K562 (cell line): ENCODE measurements around the gene SERPINF2. TPM values are rescaled to one million over a fixed set of nuclear protein-coding genes. Genes with fewer than 3 reads are reported as not detected.

Experiments used
- ARID4B ChIP-seq: sonication (generic); formaldehyde crosslinking; IDR thresholded peaks from 2 replicates; pipeline ENCODE4 v1.8.0; 2022; ENCODE audit warnings: mild to moderate bottlenecking, missing genetic modification reagents
- CCNT2 ChIP-seq: IDR thresholded peaks from 2 replicates; pipeline ENCODE4 v1.6.1; 2011; ENCODE audit warnings: borderline replicate concordance, low read depth, mild to moderate bottlenecking, moderate library complexity, mixed read lengths, low read length; ENCODE audit not compliant: insufficient read length; ENCODE audit errors: extremely low read depth
- CREB1 ChIP-seq, 2 experiments: sonication (generic) in 1 of 2; formaldehyde crosslinking in 1 of 2; IDR thresholded peaks; 2 replicates each; pipeline versions ENCODE4 v1.6.1 to v1.8.0; 2012 to 2022; ENCODE audit warnings: inconsistent platforms in 1 of 2, mild to moderate bottlenecking in 1 of 2, missing genetic modification reagents in 1 of 2, moderate library complexity in 1 of 2
- EP300 ChIP-seq: IDR thresholded peaks from 2 replicates; pipeline ENCODE4 v1.6.1; 2012; ENCODE audit warnings: low read length, improper control_type of control experiment
- FOXK2 ChIP-seq, 2 experiments: fragments of 450-650 bp; IDR thresholded peaks in 1 of 2; conservative IDR thresholded peaks in 1 of 2; 2 replicates each; pipeline ENCODE4 v1.6.1; 2016; ENCODE audit warnings: low read depth in 2 of 2, mild to moderate bottlenecking in 1 of 2
- MYC ChIP-seq, 2 experiments: fragments of 250-450 bp in 1 of 2; sonication (Bioruptor Pico) in 1 of 2; IDR thresholded peaks; 2 replicates each; pipeline versions ENCODE4 v1.5.1 to v1.6.1; 2012 to 2021; ENCODE audit warnings: low read depth in 2 of 2, borderline replicate concordance in 1 of 2, improper control_type of control experiment in 1 of 2, low read length in 1 of 2, mild to moderate bottlenecking in 1 of 2, moderate library complexity in 1 of 2
- MYNN ChIP-seq, 2 experiments: sonication (generic); formaldehyde crosslinking in 1 of 2; IDR thresholded peaks; 2 replicates each; pipeline versions ENCODE4 v1.5.0 to v1.6.1; 2016 to 2020; ENCODE audit warnings: antibody characterized with exemption in 1 of 2, missing genetic modification reagents in 1 of 2
- NEUROD1 ChIP-seq: fragments of 150-350 bp; IDR thresholded peaks from 2 replicates; pipeline ENCODE4 v1.6.1; 2014; ENCODE audit warnings: borderline replicate concordance, low read length, low read depth; ENCODE audit not compliant: partially characterized antibody
- NR2C2 ChIP-seq, 2 experiments: fragments of 200-800 bp in 1 of 2; sonication (Bioruptor generic) in 1 of 2; sonication (generic) in 1 of 2; formaldehyde crosslinking in 1 of 2; IDR thresholded peaks; 2 replicates each; pipeline versions ENCODE4 v1.6.1 to v1.8.0; 2016 to 2022; ENCODE audit warnings: mild to moderate bottlenecking in 1 of 2, missing compliant biosample characterization in 1 of 2, missing genetic modification characterization in 1 of 2, missing genetic modification reagents in 1 of 2
- NR2F6 ChIP-seq: fragments of 450-650 bp; formaldehyde crosslinking; IDR thresholded peaks from 2 replicates; pipeline ENCODE4 v1.4.0; 2020; ENCODE audit warnings: mild to moderate bottlenecking
- POLR2B ChIP-seq: fragments of 450-650 bp; IDR thresholded peaks from 2 replicates; pipeline ENCODE4 v1.6.1; 2018; ENCODE audit warnings: low read depth; ENCODE audit not compliant: partially characterized antibody
- POLR2H ChIP-seq: IDR thresholded peaks from 2 replicates; pipeline ENCODE4 v1.6.1; 2016; ENCODE audit warnings: missing genetic modification characterization, low read depth, mild to moderate bottlenecking, control low read depth, missing compliant biosample characterization, moderate library complexity
- SAP30 ChIP-seq: fragments of 200-600 bp; sonication (generic); IDR thresholded peaks from 2 replicates; pipeline ENCODE4 v1.6.1; 2012; ENCODE audit warnings: borderline replicate concordance, low read depth, mild to moderate bottlenecking, moderate library complexity, low read length, control low read depth, inconsistent platforms; ENCODE audit not compliant: insufficient read depth, poor library complexity, severe bottlenecking
- TAF1 ChIP-seq: IDR thresholded peaks from 2 replicates; pipeline ENCODE4 v1.6.1; 2011; ENCODE audit warnings: mild to moderate bottlenecking, low read length, moderate library complexity; ENCODE audit not compliant: insufficient read depth, control insufficient read depth, severe bottlenecking; ENCODE audit errors: extremely low read depth
- TFAP4 ChIP-seq: sonication (generic); formaldehyde crosslinking; IDR thresholded peaks from 2 replicates; pipeline ENCODE4 v1.8.0; 2022; ENCODE audit warnings: missing genetic modification reagents, mild to moderate bottlenecking, moderate library complexity, borderline replicate concordance
- YY1 ChIP-seq, 3 experiments: IDR thresholded peaks; 2 replicates each; pipeline ENCODE4 v1.6.1; 2011; ENCODE audit warnings: low read length in 2 of 3, mild to moderate bottlenecking in 2 of 3, moderate library complexity in 2 of 3, borderline replicate concordance in 1 of 3, control low read depth in 1 of 3, low read depth in 1 of 3; ENCODE audit not compliant: insufficient read depth in 3 of 3, insufficient replicate concordance in 2 of 3, control insufficient read depth in 1 of 3, insufficient read length in 1 of 3; ENCODE audit errors: extremely low read depth in 1 of 3
- ZFX ChIP-seq: sonication (generic); formaldehyde crosslinking; IDR thresholded peaks from 2 replicates; pipeline ENCODE4 v1.8.0; 2022; ENCODE audit warnings: mild to moderate bottlenecking, missing genetic modification reagents, moderate library complexity
- polyA plus RNA-seq, 8 experiments: library from polyadenylated mRNA; depleted of rRNA in 4 of 8; stranded (reverse) in 5 of 8; unstranded in 3 of 8; fragments of >200 nt; fragmentation: Nextera tagmentation in 2 of 8; fragmentation: Illumina TruSeq in 1 of 8; extraction: Ambion mirVana in 2 of 8; extraction: Trizol in 1 of 8; gene quantifications; 2 replicates each; pipeline versions ENCODE4 v1.2.1 to v1.2.3, GENCODE V29; 2011 to 2014; ENCODE audit warnings: inconsistent platforms in 1 of 8, missing spikeins in 1 of 8
- total RNA-seq, 7 experiments: library from RNA; depleted of rRNA in 6 of 7; stranded (reverse); fragments of >200 nt in 6 of 7; fragmentation: Illumina TruSeq in 2 of 7; extraction: Trizol in 2 of 7; gene quantifications; 2 replicates each; pipeline versions ENCODE4 v1.2.1 to v1.2.3, GENCODE V29; 2011 to 2021; ENCODE audit warnings: low replicate concordance in 1 of 7

The SERPINF2 gene
- total and polyA plus RNA-seq, 9 of the 15 experiments (the other 6 are each of a cell fraction or from before 2014, with no cell fraction given) = 0.22 TPM; not detected in 8

GRCh38 chr17:1716912-1717695 is 25.6 kb upstream of the SERPINF2 start (continued):
- TF ChIP-seq TAF1 (peak; percentile 47), TFAP4 (CRISPR knock-in tag) (peak; percentile 100), NEUROD1 (peak; percentile 80), MYNN (IDR thresholded peaks at IDR 0.05) (peak; percentile 86; the same call in 1 of the 2 replicates), MYNN (CRISPR knock-in tag; IDR thresholded peaks at IDR 0.05) (no peak), EP300 (peak; percentile 78), CREB1 (IDR thresholded peaks at IDR 0.05) (no peak), CREB1 (CRISPR knock-in tag; IDR thresholded peaks at IDR 0.05) (peak; percentile 77), CCNT2 (peak; percentile 53), YY1 (IDR thresholded peaks at IDR 0.05; ENCODE audit: borderline replicate concordance in 1 of 3, control insufficient read depth in 1 of 3, extremely low read depth in 1 of 3, insufficient read depth in 3 of 3, insufficient read length in 1 of 3, insufficient replicate concordance in 2 of 3, low read depth in 1 of 3, low read length in 2 of 3) (peak in 1 of 3 experiments; percentile 34), POLR2B (peak; percentile 61), NR2C2 (CRISPR knock-in tag; IDR thresholded peaks at IDR 0.05) (peak; percentile 74; the same call in 1 of the 2 replicates), NR2C2 (tag; IDR thresholded peaks at IDR 0.05) (peak; percentile 96), ZFX (CRISPR knock-in tag) (peak; percentile 65), NR2F6 (CRISPR knock-in tag) (no peak), MYC (IDR thresholded peaks at IDR 0.05; ENCODE audit: low read depth, low read length) (peak; percentile 63), MYC (CRISPR knock-in tag; IDR thresholded peaks at IDR 0.05; ENCODE audit: borderline replicate concordance, low read depth) (no peak), POLR2H (tag) (peak; percentile 64; the same call in 1 of the 2 replicates), ARID4B (CRISPR knock-in tag) (0 out of 2 replicates have a peak, but pooled peaks have one; percentile 67), FOXK2 (conservative IDR thresholded peaks at IDR 0.05 in 1 of 2, IDR thresholded peaks at IDR 0.05 in 1 of 2; ENCODE audit: low read depth in 2 of 2) (peak; percentile 55 to 57; a peak in 2 of 4 replicates), SAP30 (peak; percentile 64)
